Stimulated activated CD4-positive, alpha-beta T cell treated with anti-CD3 and anti-CD28 coated beads, Interleukin-2, amount 100 ng/mL, for 24 hours (primary cell): Measurements from ENCODE around the gene PRDM16.

Source experiments
- DNase-seq, 2 donors: peaks; one replicate each; pipeline ENCODE4 v3.0.0-alpha.2; 2020

PRDM16 gene

GRCh38 chr1:3429766-3430165, 360.8 kb downstream of the PRDM16 start:
- no peak for DNase-seq

- DNase-seq, result no peak
Observed at GRCh38 chr1:3430406-3430805, 361.4 kb downstream of the PRDM16 start.

- no peak for DNase-seq
Observed at GRCh38 chr1:3430820-3431219, 361.8 kb downstream of the PRDM16 start.

GRCh38 chr1:3431266-3431665, 362.3 kb downstream of the PRDM16 start:
- DNase-seq, result no peak

GRCh38 chr1:3431686-3432085, 362.7 kb downstream of the PRDM16 start:
- DNase-seq, result no peak

GRCh38 chr1:3432306-3432705, 363.3 kb downstream of the PRDM16 start:
- DNase-seq, result no peak

GRCh38 chr1:3433076-3433475, 364.1 kb downstream of the PRDM16 start:
- DNase-seq, result no peak

- DNase-seq, result no peak
Observed at GRCh38 chr1:3433596-3434320, 364.8 kb downstream of the PRDM16 start.

- DNase-seq, result no peak
Observed at GRCh38 chr1:3434406-3435110, 365.6 kb downstream of the PRDM16 start.

GRCh38 chr1:3435666-3436065, 366.7 kb downstream of the PRDM16 start:
- no peak for DNase-seq

- no peak for DNase-seq
Observed at GRCh38 chr1:3436451-3436850, 367.4 kb downstream of the PRDM16 start.

- no peak for DNase-seq
Observed at GRCh38 chr1:3436901-3437300, 367.9 kb downstream of the PRDM16 start.

- no peak for DNase-seq
Observed at GRCh38 chr1:3438661-3439180, 369.7 kb downstream of the PRDM16 start.

- DNase-seq, result no peak
Observed at GRCh38 chr1:3439346-3440299, 370.6 kb downstream of the PRDM16 start.

- no peak for DNase-seq
Observed at GRCh38 chr1:3440300-3440681, 371.3 kb downstream of the PRDM16 start.

GRCh38 chr1:3440711-3441409, 371.9 kb downstream of the PRDM16 start:
- DNase-seq, result no peak

- DNase-seq, result no peak
Observed at GRCh38 chr1:3441410-3441847, 372.4 kb downstream of the PRDM16 start.

GRCh38 chr1:3441880-3442279, 372.9 kb downstream of the PRDM16 start:
- DNase-seq, result no peak

- DNase-seq, result no peak
Observed at GRCh38 chr1:3442331-3442730, 373.3 kb downstream of the PRDM16 start.

- DNase-seq, result no peak
Observed at GRCh38 chr1:3442901-3443300, 373.9 kb downstream of the PRDM16 start.

- DNase-seq, result no peak
Observed at GRCh38 chr1:3443807-3444206, 374.8 kb downstream of the PRDM16 start.

GRCh38 chr1:3444298-3444697, 375.3 kb downstream of the PRDM16 start:
- no peak for DNase-seq

- no peak for DNase-seq
Observed at GRCh38 chr1:3444736-3445135, 375.7 kb downstream of the PRDM16 start.
